ENCODE results near the gene MRC2. TPM values are rescaled to one million over a fixed set of nuclear protein-coding genes. Genes with fewer than 3 reads are reported as not detected.

Gene MRC2
- total RNA-seq, 1 experiment from 2014 or later, result 2.3 TPM

DNA sequence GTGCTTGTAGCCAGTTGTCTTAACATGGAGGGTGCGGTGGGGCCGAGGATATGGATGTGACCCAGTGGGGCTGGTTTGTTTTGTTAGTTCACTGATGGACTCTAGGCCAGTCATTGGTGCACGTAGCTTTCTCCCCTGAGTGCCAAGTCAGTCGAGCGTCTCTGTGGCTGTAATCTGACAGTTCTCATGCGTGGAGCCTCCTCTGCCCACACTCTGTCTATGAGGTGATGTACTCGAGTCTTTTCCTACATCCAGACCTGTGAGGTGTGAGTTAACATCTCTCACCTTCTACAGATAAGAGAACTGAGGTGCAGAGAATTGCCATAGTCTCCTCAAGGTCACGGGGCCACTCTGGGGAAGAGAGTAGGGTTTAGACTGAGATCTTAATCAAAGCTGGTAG lies 90.4 kb downstream of the MRC2 start:
- no peak overlapping the region for H3K4me3 Mint-ChIP-seq (ENCODE audit: low read depth, unreplicated experiment)
- H3K9me3 Mint-ChIP-seq (ENCODE audit: low read depth, unreplicated experiment), result no peaks in the 10 kb centered on the region
- CTCF ChIA-PET, result no interaction called here
- intact Hi-C loops (cut with micrococcal nuclease; ENCODE audit: unreplicated experiment), result no loop called here
- DNase-seq, result no peak
- TF ChIP-seq, protein P1, sequence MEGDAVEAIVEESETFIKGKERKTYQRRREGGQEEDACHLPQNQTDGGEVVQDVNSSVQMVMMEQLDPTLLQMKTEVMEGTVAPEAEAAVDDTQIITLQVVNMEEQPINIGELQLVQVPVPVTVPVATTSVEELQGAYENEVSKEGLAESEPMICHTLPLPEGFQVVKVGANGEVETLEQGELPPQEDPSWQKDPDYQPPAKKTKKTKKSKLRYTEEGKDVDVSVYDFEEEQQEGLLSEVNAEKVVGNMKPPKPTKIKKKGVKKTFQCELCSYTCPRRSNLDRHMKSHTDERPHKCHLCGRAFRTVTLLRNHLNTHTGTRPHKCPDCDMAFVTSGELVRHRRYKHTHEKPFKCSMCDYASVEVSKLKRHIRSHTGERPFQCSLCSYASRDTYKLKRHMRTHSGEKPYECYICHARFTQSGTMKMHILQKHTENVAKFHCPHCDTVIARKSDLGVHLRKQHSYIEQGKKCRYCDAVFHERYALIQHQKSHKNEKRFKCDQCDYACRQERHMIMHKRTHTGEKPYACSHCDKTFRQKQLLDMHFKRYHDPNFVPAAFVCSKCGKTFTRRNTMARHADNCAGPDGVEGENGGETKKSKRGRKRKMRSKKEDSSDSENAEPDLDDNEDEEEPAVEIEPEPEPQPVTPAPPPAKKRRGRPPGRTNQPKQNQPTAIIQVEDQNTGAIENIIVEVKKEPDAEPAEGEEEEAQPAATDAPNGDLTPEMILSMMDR (IDR thresholded peaks at IDR 0.05; ENCODE audit: unreplicated experiment), result no peak
- H3K27ac Mint-ChIP-seq (ENCODE audit: unreplicated experiment), result no peak overlapping the region
- peaks cover 14% of the 10 kb centered on the region for H3K27me3 Mint-ChIP-seq (ENCODE audit: unreplicated experiment)
- no TSS peak for BruUV-seq (replicated peaks)
- peaks cover 7% of the 10 kb centered on the region for H3K4me1 Mint-ChIP-seq (ENCODE audit: low read depth, unreplicated experiment)
- no peaks in the 10 kb centered on the region for H3K36me3 Mint-ChIP-seq (ENCODE audit: insufficient read depth, unreplicated experiment)

DNA sequence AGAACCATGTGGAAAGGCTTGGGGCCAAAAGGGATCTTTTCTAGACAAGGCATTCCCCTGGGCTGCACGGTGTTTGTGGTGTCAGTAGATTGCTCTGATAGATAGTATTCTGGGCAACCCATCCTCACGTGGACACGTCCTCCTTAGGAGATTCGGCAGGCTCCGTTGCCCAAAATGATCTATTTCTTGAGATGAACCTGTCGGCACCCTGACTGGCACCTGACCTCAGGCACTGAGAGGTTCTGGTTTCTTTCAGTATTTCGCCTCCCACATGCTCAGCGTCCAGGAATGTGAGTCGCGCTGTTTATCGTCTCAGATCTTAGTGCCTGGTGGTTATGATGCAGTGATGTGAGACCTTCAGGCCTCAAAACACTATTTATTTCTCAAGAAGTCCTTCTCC lies 91.0 kb downstream of the MRC2 start:
- no peak overlapping the region for H3K4me3 Mint-ChIP-seq (ENCODE audit: low read depth, unreplicated experiment)
- BruUV-seq (replicated peaks), result no TSS peak
- intact Hi-C loops (cut with micrococcal nuclease; ENCODE audit: unreplicated experiment), result no loop called here
- H3K9me3 Mint-ChIP-seq (ENCODE audit: low read depth, unreplicated experiment), result no peaks in the 10 kb centered on the region
- DNase-seq, result no peak
- H3K27me3 Mint-ChIP-seq (ENCODE audit: unreplicated experiment), result peaks cover 14% of the 10 kb centered on the region
- CTCF ChIA-PET, result no interaction called here
- peaks cover 7% of the 10 kb centered on the region for H3K4me1 Mint-ChIP-seq (ENCODE audit: low read depth, unreplicated experiment)
- TF ChIP-seq, protein P1 (IDR thresholded peaks at IDR 0.05; ENCODE audit: unreplicated experiment), result no peak
- no peaks in the 10 kb centered on the region for H3K36me3 Mint-ChIP-seq (ENCODE audit: insufficient read depth, unreplicated experiment)
- H3K27ac Mint-ChIP-seq (ENCODE audit: unreplicated experiment), result no peak overlapping the region

DNA sequence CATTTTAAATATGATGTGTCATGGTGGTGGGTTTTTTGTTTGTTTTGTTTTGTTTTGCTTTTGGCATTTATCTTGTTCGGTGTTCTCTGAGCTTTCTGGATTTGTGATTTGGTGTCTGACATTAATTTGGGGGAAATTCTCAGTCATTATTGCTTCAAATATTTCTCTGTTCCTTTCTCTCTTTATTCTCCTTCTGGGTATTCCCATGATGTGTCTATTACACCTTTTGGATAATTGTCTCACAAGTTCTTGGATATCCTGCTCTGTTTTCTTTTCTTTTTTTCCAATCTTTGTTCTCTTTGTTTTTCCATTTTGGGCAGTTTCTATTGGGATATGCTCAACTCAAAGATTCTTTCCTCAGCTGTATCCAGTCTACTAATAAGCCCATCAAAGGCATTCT lies 92.1 kb downstream of the MRC2 start:
- no TSS peak for BruUV-seq (replicated peaks)
- intact Hi-C loops (cut with micrococcal nuclease; ENCODE audit: unreplicated experiment), result no loop called here
- TF ChIP-seq, protein P1 (IDR thresholded peaks at IDR 0.05; ENCODE audit: unreplicated experiment), result no peak
- Mint-ChIP-seq H3K4me1 (ENCODE audit: low read depth, unreplicated experiment) (peaks cover 7% of the 10 kb centered on the region), H3K4me3 (ENCODE audit: low read depth, unreplicated experiment) (no peak overlapping the region), H3K36me3 (ENCODE audit: insufficient read depth, unreplicated experiment) (no peaks in the 10 kb centered on the region), H3K9me3 (ENCODE audit: low read depth, unreplicated experiment) (no peaks in the 10 kb centered on the region), H3K27me3 (ENCODE audit: unreplicated experiment) (peaks cover 14% of the 10 kb centered on the region), H3K27ac (ENCODE audit: unreplicated experiment) (peak overlapping the region; percentile 50)
- CTCF ChIA-PET, result interaction anchor here (1.2 kb wide), 1 partner anchor 17 kb away, joined by 3 read pairs; no protein-coding TSS in a partner anchor
- DNase-seq, result no peak

DNA sequence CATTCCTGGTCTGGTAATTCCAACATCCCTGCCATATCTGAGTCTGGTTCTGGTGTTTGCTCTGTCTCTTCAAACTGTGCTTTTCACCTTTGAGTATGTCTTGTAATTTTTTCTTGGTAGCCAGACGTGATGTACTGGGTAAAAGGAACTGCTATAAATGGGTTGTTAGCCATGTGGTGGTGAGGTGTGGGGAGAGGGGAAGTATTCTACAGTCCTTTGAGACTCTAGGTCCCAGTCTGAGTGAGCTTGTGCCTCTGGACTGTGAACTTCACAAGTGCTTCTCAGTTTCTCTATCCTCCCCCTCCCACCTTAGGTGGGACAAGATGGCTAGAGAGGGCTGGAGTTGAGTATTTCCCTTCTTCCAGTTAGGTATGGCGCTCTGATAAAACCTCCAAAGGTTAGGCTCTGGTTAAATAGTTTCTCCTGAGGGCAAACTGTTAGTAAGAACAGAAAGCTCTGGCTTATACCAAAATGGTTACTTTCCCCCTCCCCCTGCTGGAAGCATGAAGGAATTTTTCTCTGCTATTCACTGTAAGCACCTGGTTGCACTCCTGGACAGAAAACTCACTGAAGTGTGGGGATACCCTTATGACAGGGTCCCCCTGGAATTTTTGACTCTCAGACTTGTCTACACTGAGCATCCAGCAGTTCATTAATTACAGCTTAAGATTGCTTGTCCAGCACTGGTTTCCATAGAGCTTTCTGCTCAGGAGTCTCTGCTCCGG lies 92.8 kb downstream of the MRC2 start:
- peaks cover 7% of the 10 kb centered on the region for H3K4me1 Mint-ChIP-seq (ENCODE audit: low read depth, unreplicated experiment)
- no peaks in the 10 kb centered on the region for H3K36me3 Mint-ChIP-seq (ENCODE audit: insufficient read depth, unreplicated experiment)
- peak; percentile 18 for DNase-seq
- peak overlapping the region; percentile 50 for H3K27ac Mint-ChIP-seq (ENCODE audit: unreplicated experiment)
- TF ChIP-seq, protein P1 (IDR thresholded peaks at IDR 0.05; ENCODE audit: unreplicated experiment), result peak; percentile 37
- H3K27me3 Mint-ChIP-seq (ENCODE audit: unreplicated experiment), result peaks cover 14% of the 10 kb centered on the region
- CTCF ChIA-PET, result interaction anchor here (0.7 to 1.2 kb wide), 2 partner anchors 15 to 17 kb away, joined by 3 to 8 read pairs; no protein-coding TSS in a partner anchor
- H3K4me3 Mint-ChIP-seq (ENCODE audit: low read depth, unreplicated experiment), result no peak overlapping the region
- no peaks in the 10 kb centered on the region for H3K9me3 Mint-ChIP-seq (ENCODE audit: low read depth, unreplicated experiment)
- intact Hi-C loops (cut with micrococcal nuclease; ENCODE audit: unreplicated experiment), result no loop called here
- no TSS peak for BruUV-seq (replicated peaks)

Measured in Calu3 (cell line).